Measurements from ENCODE around the gene PLXNB3.

DNA sequence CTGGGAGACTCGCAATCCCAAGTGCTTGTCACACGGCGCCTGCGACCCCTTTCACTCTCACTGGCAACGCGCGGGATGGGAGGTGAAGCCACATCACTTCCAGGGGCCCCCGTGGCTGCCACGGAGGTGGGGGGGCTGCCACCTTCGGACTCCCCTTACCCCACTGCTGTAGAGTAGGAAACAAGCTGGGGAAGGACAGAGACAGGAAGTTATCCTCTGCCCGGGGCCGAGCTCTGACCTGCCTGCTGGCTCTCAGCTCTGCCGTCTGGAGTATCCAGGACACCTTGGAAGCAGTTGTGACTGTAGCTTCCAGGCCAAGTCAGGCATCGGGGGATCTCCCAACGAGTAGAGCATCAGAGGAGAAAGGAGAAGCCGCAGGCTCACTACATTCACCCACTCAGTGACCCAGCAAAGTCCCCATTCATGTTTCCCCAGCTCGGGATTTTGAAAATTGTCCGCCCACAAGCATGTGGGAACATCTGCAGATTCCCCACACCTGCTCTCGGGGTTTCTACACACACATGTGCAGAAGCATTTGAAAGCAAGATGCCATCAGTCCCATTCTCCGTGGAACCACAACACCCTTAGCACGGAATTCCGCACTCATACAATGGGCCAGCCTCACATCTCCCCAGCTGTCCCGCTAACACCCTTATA lies 55.5 kb downstream of the PLXNB3 start:
- TF ChIP-seq, protein P1, sequence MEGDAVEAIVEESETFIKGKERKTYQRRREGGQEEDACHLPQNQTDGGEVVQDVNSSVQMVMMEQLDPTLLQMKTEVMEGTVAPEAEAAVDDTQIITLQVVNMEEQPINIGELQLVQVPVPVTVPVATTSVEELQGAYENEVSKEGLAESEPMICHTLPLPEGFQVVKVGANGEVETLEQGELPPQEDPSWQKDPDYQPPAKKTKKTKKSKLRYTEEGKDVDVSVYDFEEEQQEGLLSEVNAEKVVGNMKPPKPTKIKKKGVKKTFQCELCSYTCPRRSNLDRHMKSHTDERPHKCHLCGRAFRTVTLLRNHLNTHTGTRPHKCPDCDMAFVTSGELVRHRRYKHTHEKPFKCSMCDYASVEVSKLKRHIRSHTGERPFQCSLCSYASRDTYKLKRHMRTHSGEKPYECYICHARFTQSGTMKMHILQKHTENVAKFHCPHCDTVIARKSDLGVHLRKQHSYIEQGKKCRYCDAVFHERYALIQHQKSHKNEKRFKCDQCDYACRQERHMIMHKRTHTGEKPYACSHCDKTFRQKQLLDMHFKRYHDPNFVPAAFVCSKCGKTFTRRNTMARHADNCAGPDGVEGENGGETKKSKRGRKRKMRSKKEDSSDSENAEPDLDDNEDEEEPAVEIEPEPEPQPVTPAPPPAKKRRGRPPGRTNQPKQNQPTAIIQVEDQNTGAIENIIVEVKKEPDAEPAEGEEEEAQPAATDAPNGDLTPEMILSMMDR (IDR thresholded peaks at IDR 0.05), result no peak
- TF ChIP-seq POLR2AphosphoS5 (IDR thresholded peaks at IDR 0.05), result no peak
- TF ChIP-seq POLR2A (IDR thresholded peaks at IDR 0.05), result no peak
